HG03139 (cell line): ENCODE results near the gene PRPF8.
A peak's percentile ranks its signal among the peaks of the same experiment; 100 is the strongest.

ENCODE experiments used
- ATAC-seq: cut with Tn5 transposase; IDR thresholded peaks from one replicate; pipeline ENCODE4 v1.9.1; 2021; ENCODE audit not compliant: unreplicated experiment

The PRPF8 gene

GRCh38 chr17:1646199-1646875, 38.3 kb downstream of the PRPF8 start:
- no peak for ATAC-seq

DNA sequence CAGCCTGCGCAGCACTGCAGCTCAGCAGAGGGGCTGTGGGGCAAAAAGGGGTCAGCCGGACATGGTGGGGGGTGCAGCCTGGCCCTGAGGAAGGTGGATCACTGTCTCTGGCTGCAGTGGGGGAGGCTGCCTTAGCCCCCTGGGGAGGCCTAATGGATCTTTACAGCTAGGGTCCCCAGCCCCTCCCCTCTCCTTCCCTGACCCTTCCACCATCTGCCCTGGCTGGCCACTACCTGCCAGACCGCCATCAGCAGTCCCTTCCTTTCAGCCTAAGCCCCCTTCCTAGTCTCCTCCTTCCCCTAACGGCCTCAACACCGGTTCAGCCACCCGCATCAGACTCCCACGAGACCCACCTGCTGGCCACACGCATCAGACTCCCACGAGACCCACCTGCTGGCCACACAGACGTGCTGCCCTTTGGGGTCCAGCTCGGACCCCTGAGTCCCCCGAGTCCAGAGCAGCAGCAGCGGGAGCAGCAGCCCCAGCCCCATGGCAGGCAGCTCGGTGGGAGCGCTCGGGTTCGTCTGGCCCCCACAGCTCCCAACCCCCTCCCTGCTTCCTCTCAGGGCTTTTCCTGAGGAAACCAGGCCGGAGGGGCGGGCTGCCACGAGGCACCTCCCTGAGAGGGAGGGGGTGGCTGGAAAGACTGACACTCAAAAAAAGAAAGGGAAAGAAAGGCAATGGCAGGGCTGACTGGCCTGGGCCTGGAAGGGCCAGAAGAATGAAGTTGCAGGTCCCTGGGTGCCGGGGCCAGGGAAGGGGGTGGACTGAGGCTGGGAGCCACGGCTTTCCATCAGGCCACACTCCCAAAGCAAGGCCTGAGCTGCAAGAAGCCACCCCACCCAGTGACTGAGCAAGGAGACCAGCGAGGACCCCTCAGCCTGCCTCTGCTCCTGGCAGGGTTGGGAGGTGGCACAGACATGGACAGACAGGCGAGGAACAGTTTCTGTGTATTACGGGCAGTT, 39.2 kb downstream of the PRPF8 start, which contains the start of gene SCARF1:
Gene SCARF1, minus strand, starts transcription at position 526 of the 965 bp plus-strand sequence. Its CDS starts 35 bp downstream, at position 491.
- no peak for ATAC-seq

- ATAC-seq: no peak
These were observed 40.0 kb downstream of the PRPF8 start for GRCh38 chr17:1644493-1645206.

GRCh38 chr17:1643999-1644492, 40.6 kb downstream of the PRPF8 start:
- ATAC-seq: no peak

- ATAC-seq: no peak
These were observed 41.2 kb downstream of the PRPF8 start for GRCh38 chr17:1643293-1643998.

DNA sequence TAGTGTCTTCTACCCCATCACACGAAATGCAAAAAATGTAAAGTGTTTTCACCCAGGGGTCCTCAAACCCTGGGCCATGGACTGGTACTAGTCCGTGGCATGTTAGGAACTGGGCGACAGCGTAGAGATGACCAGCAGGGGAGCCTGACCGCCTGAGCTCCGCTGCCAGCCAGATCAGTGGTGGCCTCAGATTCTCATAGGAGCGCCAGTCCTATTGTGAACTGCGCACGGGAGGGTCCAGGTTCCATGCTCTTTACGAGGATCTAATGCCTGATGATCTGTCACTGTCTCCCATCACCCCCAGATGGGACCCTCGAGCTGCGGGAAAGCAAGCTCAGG, 43.6 kb downstream of the PRPF8 start:
- no peak for ATAC-seq

DNA sequence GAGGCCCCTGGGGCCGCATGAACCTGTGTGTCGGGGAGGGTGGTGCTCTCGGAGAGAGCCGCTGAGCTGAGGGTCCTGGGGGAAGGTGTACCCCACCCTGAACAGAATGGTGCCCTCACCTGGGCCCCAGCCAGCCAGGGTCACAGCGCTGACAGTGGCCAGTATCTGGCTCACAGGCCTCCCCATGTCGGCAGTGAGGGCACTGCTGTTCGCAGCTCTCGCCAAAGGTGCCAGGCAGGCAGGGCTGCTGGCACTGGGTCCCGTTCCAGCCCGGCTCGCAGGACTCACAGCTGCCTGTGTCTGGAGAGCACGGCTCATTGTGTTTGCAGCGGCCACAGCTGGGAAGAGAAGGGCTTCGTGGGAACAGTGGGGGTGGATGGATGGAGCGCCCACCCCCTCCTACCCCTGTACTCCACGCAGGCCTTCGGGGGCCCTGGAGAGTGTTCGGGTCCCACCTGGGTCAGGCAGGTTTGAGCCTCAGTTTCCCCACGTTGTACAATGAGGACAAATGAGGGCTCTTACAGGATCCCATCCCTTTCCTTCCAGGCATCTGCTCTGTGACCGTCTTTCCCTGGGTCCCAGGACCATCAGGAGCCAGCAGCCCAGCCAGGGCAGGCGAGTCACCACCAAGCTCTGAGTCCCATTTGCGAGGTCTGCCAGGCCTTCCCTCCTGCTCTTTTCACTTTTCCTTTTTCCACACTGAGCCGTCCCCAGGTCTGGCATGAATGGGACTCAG, 44.2 kb downstream of the PRPF8 start:
- ATAC-seq: no peak

DNA sequence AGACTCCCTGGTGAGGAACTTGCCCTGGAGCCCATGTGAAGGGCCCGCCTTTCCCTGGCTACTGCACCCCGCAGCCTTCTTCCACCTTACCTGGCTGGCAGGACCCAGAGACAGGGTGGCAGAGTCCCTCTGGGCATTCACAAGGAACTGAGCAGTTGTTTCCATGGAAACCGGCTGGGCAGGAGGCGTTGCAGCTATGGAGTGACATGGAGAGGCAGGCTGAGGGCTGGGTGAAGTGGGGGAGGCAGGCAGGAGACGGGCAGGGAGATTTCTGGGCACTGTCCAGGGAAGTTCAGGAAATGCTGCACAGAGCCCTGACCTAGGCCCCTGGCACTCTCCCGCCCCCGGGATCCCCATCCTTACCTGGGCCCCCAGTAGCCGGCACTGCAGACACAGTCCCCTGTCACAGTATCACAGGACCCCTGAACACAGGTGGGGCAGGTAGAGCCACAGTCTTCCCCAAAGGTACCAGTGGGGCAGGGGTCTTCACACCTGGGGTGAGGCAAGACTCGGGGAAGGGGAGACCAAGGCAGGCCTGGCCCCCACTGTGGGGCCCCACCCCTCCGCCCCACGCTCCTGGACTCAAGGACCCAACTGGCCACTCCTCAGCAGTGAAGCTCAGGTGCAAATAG, 45.0 kb downstream of the PRPF8 start:
- no peak for ATAC-seq

- ATAC-seq: no peak
These were observed 45.9 kb downstream of the PRPF8 start for GRCh38 chr17:1638624-1639300.

DNA sequence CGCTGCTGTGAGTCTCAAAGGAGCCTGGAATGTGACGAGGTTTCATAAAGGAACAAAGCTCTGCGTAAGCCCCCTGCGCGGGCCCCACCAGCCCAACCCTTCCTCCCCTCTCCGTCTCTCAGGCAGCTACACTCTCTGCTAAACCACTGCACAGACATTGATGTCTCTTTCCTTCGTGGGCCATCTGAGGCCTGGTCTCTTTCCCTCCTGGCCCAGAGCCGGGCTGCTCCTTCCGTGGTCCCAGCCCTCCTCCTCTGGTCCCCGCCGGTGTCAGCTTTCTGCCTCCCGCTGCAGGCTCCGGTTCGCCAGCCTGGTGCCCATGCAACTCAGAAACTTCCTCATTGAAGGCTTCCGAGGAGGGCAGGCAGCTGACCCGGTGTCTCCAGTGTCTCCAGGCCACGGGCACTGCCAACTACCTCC, 46.5 kb downstream of the PRPF8 start:
- ATAC-seq: no peak

GRCh38 chr17:1636732-1637285, 47.9 kb downstream of the PRPF8 start:
- no peak for ATAC-seq

DNA sequence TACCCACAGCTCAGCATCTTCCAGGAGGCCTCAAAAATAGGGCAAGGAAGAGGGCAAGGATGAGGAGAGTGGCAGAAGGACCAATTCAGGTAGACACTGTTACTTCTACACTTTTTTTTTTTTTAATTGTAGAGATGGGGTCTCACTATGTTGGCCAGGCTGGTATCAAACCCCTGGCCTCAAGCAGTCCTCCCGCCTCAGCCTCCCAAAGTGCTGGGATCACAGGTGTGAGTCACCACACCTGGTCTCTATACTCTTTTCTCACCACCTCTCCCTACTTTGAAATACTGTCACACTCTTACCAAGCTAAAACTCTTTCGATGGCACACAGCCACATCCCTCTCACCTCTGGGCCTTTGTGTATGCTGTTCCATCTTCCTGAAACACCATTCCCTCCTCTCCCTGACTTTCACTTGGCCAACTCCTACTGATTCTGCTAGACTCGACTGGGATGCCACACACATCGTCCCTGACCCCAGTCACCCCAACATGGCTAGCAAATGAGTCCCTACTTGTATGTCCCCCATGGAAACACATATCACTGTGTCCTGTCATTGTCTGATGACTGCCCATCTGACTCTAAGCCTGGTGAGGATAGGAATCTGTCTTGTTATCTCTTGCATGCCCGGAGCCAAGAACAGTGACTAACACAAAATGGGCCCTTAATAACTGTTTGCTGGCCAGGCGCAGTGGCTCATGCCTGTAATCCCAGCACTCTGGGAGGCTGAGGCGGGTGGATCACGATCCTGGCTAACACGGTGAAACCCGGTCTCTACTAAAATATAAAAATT, 48.8 kb downstream of the PRPF8 start:
- no peak for ATAC-seq

GRCh38 chr17:1634841-1635650, 49.6 kb downstream of the PRPF8 start:
- no peak for ATAC-seq

DNA sequence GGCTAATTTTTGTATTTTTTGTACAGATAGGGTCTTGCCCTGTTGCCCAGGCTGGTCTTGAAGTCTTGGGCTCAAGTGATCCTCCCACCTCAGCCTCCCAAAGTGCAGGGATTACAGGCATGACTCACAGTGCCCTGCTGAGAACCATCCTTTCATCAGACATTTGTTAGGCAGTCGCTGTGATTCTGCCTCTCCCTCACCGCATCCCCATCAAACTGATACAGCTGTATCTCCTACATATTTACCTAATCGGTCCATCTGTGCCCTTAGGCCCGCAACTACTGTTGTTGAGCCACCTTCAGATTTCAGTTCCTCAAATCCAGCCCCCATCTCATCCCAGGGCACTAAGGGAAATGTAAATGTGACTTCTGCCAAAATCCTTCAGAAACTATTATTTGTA, 54.0 kb downstream of the PRPF8 start:
- no peak for ATAC-seq

- no peak for ATAC-seq
These were observed 55.0 kb downstream of the PRPF8 start for GRCh38 chr17:1629504-1630310.

DNA sequence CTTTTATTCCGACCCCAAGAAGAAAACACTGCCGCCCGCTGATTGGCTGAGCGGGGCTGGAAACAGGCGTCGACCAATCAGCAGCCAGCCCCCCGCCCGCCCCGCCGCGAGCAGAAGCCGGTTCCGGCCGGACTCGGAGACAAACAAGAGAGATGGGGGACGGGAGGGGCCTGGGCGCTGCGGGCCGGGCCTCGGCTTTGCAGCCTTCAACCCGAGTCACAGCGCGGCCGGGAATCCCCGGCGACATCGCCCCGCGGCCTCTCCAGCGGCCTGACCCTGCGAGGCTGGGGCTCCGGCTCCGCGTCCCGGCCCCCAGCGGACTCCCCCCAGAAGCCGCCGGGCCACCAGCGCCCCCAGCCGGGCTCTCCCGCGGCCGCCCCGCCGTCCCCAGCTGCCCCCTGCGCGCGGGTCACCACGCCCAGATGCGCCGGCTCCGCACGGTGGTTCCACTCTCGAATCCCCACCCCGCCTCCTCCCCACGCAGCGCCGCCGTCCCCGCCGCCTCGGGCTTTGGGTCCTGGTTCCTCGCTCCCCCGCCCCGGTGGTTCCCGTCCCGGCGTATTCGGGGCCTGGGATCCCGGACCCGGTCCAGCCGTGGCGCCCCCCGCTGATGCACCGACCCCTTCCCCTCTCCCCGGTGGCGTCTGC, 55.7 kb downstream of the PRPF8 start:
- ATAC-seq: peak; percentile 51
